Stomach (tissue), 9 donors: ENCODE results near the gene NT5DC4. TPM values are rescaled to one million over a fixed set of nuclear protein-coding genes. Genes with fewer than 3 reads are reported as not detected.

ENCODE experiments used
- DNase-seq, 2 donors: peaks; one replicate each; pipeline versions ENCODE4 v3.0.0 to v3.0.0-alpha.2; 2013 to 2019
- H3K27ac ChIP-seq, 5 donors: fragments of 200-600 bp in 4 of 5; sonication (generic) in 4 of 5; one replicate each; pipeline ENCODE4 v1.5.1; 2013 to 2019; ENCODE audit warnings: mild to moderate bottlenecking in 1 of 5, moderate library complexity in 1 of 5
- H3K27me3 ChIP-seq, 3 donors: fragments of 200-600 bp; sonication (generic); one replicate each; pipeline ENCODE4 v1.5.1; 2017 to 2019; ENCODE audit warnings: mixed run types in 1 of 3
- H3K36me3 ChIP-seq, 4 donors: fragments of 200-600 bp; sonication (generic); 1 replicate in 3 of 4; 2 replicates in 1 of 4; pipeline ENCODE4 v1.5.1; 2016 to 2019
- H3K4me1 ChIP-seq, 4 donors: fragments of 200-600 bp; sonication (generic); one replicate each; pipeline ENCODE4 v1.5.1; 2016 to 2019
- H3K4me3 ChIP-seq, 4 donors: fragments of 200-600 bp; sonication (generic) in 3 of 4; one replicate each; pipeline ENCODE4 v1.5.1; 2016 to 2019; ENCODE audit warnings: mild to moderate bottlenecking in 1 of 4
- H3K9me3 ChIP-seq, 4 donors: fragments of 200-600 bp; sonication (generic); one replicate each; pipeline ENCODE4 v1.5.1; 2016 to 2019
- CTCF ChIP-seq, 7 experiments: fragments of 450-650 bp in 4 of 7; fragments of 200-600 bp in 3 of 7; sonication (generic) in 3 of 7; IDR thresholded peaks; one replicate each; pipeline ENCODE4 v1.5.1; 2016 to 2019; ENCODE audit warnings: antibody characterized with exemption in 7 of 7, control low read depth in 2 of 7, mild to moderate bottlenecking in 1 of 7
- EP300 ChIP-seq: sonication (generic); formaldehyde crosslinking; IDR thresholded peaks from one replicate; pipeline ENCODE4 v1.6.1; 2017; ENCODE audit warnings: antibody characterized with exemption
- POLR2A ChIP-seq, 4 donors: fragments of 450-650 bp; IDR thresholded peaks; one replicate each; pipeline ENCODE4 v1.6.1; 2016; ENCODE audit warnings: antibody characterized with exemption in 4 of 4, control low read depth in 2 of 4, mild to moderate bottlenecking in 1 of 4, moderate library complexity in 1 of 4
- POLR2AphosphoS5 ChIP-seq, 3 donors: sonication (generic); formaldehyde crosslinking; IDR thresholded peaks; one replicate each; pipeline ENCODE4 v1.6.1; 2016; ENCODE audit warnings: antibody characterized with exemption in 3 of 3
- WGBS, 5 donors: extraction: QIAGEN DNeasy Blood & Tissue Kit in 3 of 5; methylation state at CpG; one replicate each; pipeline versions ENCODE4 v1.1.5 to v1.1.7; 2013 to 2018; 5-methylcytosine and 5-hydroxymethylcytosine counted together
- intact Hi-C: fragments of 100-400 bp; cut with DNase I; formaldehyde crosslinking; loops from one replicate; pipeline ENCODE4 v1.15.1; 2023; ENCODE audit warnings: low total_unique reads
- polyA plus RNA-seq, 3 donors: library from polyadenylated mRNA; stranded (reverse); fragments of 200-250 nt; gene quantifications; one replicate each; pipeline ENCODE4 v1.2.3, GENCODE V29; 2013
- total RNA-seq, 5 donors: library from RNA; depleted of rRNA; stranded (reverse); fragments of >200 nt; gene quantifications; one replicate each; pipeline versions ENCODE4 v1.1.0 to v1.2.3, GENCODE V29; 2014 to 2016
- donor health status: healthy with polysubstance abuse.
- donor health status: Bipolar disorder and iron deficiency.
- donor health status: healthy.

The NT5DC4 gene
- total and polyA plus RNA-seq, 8 donors = not detected

GRCh38 chr2:112684415-112684775 lies 36.4 kb upstream of the NT5DC4 start:
- 62 to 72% (median 65%) methylated on average over 3 of the region's 3 CpGs for WGBS, 5 donors
- H3K4me1 ChIP-seq = peaks cover 0 to 4% (median 2%) of the 10 kb centered on the region in 4 donors
- no peak for DNase-seq
- no peak overlapping the region for H3K4me3 ChIP-seq
- H3K27ac ChIP-seq = no peak overlapping the region
- no peaks in the 10 kb centered on the region for H3K27me3 ChIP-seq
- H3K36me3 ChIP-seq = no peaks in the 10 kb centered on the region
- TF ChIP-seq POLR2A (IDR thresholded peaks at IDR 0.05) (no peak), CTCF (IDR thresholded peaks at IDR 0.05) (no peak), POLR2AphosphoS5 (IDR thresholded peaks at IDR 0.05) (no peak), EP300 (no peak)
- no peaks in the 10 kb centered on the region for H3K9me3 ChIP-seq
- intact Hi-C loops = loop anchor here (5.0 kb wide), 1 partner anchor 52 kb away; no protein-coding TSS in a partner anchor

DNA sequence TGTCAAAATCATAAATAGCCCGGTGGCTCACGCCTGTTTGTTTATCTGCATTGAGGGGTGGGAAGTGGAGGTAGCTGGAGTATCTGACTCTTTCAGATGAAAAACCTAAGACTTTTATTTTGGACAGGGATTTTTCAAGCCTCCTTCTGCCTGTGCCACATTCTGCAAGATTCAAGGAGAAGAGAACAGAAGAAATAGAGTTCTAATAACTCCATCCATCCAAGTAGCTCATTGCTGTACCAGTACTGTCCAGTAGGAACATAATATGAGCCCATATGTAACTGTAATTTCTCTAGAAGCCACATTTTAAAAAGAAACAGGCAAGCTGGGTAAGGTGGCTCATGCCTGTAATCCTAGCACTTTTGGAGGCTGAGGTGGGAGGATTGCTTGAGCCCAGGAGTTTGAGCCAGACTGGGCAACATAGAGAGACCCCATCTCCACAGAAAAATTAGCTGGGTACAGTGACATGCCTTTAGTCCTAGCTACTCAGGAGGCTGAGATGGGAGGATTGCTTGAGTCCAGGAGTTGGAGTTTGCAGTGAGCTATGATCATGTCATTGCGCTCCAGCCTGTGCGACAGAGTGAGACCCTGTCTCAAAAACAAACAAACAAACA lies 35.4 kb upstream of the NT5DC4 start:
- H3K27ac ChIP-seq = no peak overlapping the region
- H3K4me1 ChIP-seq = peaks cover 0 to 6% (median 0%) of the 10 kb centered on the region in 4 donors
- 80 to 89% (median 87%) methylated on average over 4 of the region's 4 CpGs for WGBS, 5 donors
- no peaks in the 10 kb centered on the region for H3K36me3 ChIP-seq
- H3K9me3 ChIP-seq = no peaks in the 10 kb centered on the region
- DNase-seq = no peak
- H3K27me3 ChIP-seq = no peaks in the 10 kb centered on the region
- intact Hi-C loops = no loop called here
- no peak overlapping the region for H3K4me3 ChIP-seq
- peak in 1 of 7 experiments; percentile 11 for TF ChIP-seq CTCF (IDR thresholded peaks at IDR 0.05)
- no peak for TF ChIP-seq EP300

DNA sequence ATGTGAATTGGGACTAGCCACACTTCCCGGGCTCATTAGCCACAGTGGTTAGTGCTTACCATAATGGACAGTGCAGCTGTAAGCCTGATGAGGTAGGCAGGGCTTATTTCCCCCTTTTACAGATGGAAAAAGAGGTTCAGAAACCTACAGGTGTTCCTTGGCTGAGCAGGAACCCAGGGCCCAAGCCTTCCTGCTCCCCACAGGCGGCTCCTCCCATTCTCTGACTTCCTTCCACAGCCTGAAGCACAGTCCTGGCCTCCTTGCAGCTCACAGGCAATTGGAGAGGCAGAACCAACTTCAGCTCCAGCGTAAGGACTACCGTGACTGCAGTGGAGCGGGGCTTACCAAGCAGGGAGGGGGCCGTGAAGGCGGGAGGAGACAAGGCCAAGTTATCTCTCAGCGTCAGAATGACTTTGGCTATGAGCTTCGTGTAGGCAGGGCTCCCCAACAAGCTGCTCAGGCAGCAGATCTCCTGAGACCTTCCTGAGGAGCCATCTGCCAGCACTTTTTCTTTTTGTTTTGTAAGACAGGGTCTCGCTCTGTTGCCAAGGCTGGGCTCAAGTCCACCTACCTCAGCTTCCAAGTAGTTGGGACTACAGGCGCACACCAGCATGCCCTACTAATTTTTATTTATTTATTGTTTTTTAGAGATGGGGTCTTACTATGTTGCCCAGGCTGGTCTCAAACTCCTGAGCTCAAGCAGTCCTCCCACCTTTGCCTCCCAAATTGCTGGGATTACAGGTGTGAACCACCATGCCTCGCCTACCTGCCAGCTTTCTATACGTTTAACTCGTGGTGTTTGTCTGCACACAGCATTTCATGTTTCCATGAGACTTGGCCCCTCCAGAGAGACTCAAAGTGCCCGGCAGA lies 34.2 kb upstream of the NT5DC4 start:
- Histone ChIP-seq H3K9me3 (no peaks in the 10 kb centered on the region), H3K27me3 (no peaks in the 10 kb centered on the region), H3K36me3 (no peaks in the 10 kb centered on the region), H3K4me1 (peaks cover 0 to 17% (median 2%) of the 10 kb centered on the region in 4 donors), H3K4me3 (no peak overlapping the region), H3K27ac (no peak overlapping the region)
- peak in 1 of 2 donors; percentile 26 for DNase-seq
- no peak for TF ChIP-seq POLR2AphosphoS5 (IDR thresholded peaks at IDR 0.05)
- TF ChIP-seq EP300 = no peak
- no peak for TF ChIP-seq CTCF (IDR thresholded peaks at IDR 0.05)
- no peak for TF ChIP-seq POLR2A (IDR thresholded peaks at IDR 0.05)
- 85 to 89% (median 87%) methylated on average over 13 to 15 of the region's 15 CpGs for WGBS, 5 donors
- intact Hi-C loops = no loop called here

- WGBS, 5 donors = 76 to 91% (median 86%) methylated on average over 6 of the region's 6 CpGs
Measured at GRCh38 chr2:112687522-112687921, 33.3 kb upstream of the NT5DC4 start.

More at GRCh38 chr2:112687522-112687921, 33.3 kb upstream of the NT5DC4 start:
- TF ChIP-seq POLR2AphosphoS5 (IDR thresholded peaks at IDR 0.05) (no peak), POLR2A (IDR thresholded peaks at IDR 0.05) (no peak), EP300 (no peak), CTCF (IDR thresholded peaks at IDR 0.05) (no peak)
- H3K36me3 ChIP-seq = no peaks in the 10 kb centered on the region
- H3K27ac ChIP-seq = no peak overlapping the region
- H3K4me1 ChIP-seq = peaks cover 0 to 24% (median 4%) of the 10 kb centered on the region in 4 donors
- H3K27me3 ChIP-seq = no peaks in the 10 kb centered on the region
- H3K9me3 ChIP-seq = no peaks in the 10 kb centered on the region
- no peak overlapping the region for H3K4me3 ChIP-seq
- intact Hi-C loops = no loop called here
- no peak for DNase-seq
